GM10266 (cell line): ENCODE measurements around the gene MELTF.

Source experiments
- DNase-seq: peaks from one replicate; pipeline ENCODE4 v3.0.0; 2012; ENCODE audit errors: extremely low spot score
- CTCF ChIP-seq: IDR thresholded peaks from 2 replicates; pipeline ENCODE4 v1.5.1; 2012; ENCODE audit warnings: mild to moderate bottlenecking, low read depth; ENCODE audit not compliant: control insufficient read depth, insufficient read depth; ENCODE audit errors: missing control alignments

The MELTF gene

DNA sequence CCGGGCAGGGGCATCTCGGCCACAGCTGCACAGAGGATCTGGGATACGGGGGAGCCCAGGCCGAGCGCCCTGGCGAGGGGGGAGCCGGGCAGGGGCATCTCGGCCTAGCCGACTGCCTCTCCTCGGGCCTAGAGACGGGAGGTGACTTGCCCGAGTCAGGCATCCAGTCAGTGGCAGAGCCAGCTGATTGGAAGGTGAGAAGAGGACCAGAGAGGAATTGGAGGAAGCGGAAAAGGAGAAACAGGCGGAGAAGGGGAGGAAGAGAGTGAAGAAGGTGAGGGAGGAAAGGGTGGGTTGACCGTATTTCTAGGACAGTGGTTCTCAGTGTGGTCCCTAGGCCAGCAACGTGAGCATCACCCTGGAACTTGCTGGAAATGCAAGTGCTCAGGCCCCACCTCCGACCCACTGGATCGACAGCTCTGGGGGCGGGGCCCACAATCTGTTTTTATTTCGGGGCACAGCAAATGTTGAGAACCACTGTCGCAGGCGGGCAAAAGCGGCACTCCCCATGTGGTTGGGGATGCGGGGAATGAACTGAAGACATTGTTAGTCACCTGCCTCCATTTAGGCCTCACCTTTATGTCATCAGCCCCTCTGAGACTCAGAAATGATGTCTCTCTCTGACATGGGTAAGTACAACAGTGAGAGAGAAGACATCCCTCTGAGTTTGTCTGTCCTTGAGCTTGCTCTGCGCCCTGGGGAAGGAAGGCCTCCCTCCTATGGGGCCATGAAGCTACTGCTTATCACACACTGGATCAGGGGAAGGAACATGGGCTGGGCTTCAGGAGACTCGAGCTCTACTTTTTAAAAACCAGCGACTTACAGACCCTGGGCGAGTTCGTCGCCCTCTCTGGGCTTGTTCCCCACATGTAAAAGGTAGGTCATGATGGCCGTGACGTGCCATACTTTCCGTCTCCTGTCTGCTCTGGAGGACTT, 1.0 kb upstream of the MELTF start:
- DNase-seq, result peak; percentile 40
- TF ChIP-seq CTCF, result no peak

- DNase-seq, result peak; percentile 74
Observed at GRCh38 chr3:197028728-197029510, 698 bp downstream of the MELTF start.

GRCh38 chr3:197027896-197028727, 1.5 kb downstream of the MELTF start:
- DNase-seq, result peak; percentile 86
- TF ChIP-seq CTCF, result no peak

More at GRCh38 chr3:197028728-197029510, 698 bp downstream of the MELTF start:
- peak; percentile 3 for TF ChIP-seq CTCF

DNA sequence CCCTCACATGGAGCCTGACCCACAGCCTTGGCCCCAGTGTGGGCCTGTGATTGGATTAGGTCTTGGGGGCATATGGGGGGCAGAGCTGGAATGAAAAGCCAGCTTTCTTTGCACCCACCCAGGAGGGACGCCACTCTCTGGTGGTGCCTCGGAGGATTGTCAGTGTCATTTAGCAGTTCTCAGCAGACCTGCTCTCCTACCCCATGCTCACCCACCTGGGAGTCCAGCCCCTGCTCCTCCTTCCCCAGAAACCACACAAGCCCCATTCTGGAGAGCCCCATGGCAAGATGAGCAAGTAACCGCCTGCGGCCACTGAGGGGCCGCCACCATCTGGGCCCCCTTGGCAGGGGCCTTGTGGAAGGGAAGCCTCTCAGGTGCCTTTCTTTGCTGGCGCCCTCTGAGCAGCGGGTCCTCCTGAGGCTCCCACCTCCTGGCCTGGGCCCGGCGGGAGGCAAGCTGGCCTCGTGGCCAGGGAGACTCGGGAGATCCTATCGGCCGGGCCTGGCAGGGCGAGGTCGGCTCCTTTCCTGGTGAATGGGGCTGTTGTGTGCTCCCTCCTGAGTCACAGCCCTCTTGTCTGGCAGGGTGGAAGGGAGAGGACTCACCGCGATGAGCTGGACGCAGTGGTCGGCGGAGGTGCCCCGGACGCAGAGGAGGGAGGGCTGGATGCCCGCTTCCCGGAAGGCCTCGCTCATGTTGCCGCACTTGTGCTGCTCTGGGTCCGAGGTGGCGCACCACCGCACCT, 2.3 kb downstream of the MELTF start:
- TF ChIP-seq CTCF, result no peak
- peak; percentile 30 for DNase-seq

DNA sequence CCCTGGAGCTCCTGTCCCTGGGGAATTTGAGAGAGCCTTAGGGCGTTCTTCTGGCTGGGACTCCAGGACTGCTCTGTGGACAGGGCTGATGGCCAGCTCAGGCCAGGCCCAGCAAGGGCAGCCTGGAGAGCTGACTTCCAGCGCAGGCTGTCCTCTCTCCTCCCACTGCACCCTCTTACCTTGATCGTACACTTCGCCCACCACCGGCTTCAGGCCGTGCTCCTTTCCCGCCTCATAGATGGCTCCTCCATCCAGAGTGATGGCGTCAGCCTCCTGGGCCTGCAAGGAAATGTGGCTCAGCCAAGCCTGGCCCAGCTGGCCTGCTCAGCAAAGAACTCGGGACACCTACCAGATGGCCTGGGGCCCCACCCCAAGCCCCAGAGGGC, 3.1 kb downstream of the MELTF start:
- peak; percentile 27 for DNase-seq
- no peak for TF ChIP-seq CTCF

DNA sequence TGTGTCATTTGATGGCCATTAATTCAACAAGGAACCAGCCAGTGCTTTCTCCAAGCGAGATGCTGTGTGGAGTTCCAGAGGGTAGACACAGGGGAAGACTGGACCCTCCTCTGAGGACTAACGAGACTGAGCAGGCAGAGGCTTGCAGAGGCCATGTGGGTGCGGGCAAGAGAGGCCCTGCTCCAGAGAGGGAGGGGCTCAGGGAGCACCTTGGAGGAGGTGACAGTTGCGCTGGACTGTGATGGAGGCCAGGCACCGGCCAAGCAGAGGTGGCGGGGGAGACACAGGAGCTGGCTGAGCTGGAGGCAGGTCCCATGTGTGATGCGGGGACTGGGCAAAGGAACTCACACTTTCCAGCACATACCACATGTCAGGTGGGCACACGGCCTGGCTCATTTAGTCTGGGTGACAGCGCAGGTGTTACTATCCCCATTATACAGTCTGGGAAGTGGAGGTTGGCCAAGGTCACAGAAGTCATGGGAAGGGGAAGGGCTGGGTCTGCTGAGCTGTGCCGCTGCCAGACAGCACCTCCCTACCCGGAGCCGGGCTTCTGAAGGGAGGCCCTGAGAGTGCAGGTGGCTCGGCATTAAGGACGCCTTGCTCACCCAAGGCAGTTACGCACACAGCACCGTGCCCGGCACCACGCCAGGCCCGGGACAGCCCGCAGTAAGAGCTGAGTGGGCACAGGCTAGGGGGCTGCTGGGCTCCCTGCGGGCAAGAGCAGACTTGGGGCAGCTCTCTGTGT, 3.7 kb downstream of the MELTF start:
- DNase-seq, result peak; percentile 26
- no peak for TF ChIP-seq CTCF
